ENCODE results near the gene NT5C3A.

Gene NT5C3A

DNA sequence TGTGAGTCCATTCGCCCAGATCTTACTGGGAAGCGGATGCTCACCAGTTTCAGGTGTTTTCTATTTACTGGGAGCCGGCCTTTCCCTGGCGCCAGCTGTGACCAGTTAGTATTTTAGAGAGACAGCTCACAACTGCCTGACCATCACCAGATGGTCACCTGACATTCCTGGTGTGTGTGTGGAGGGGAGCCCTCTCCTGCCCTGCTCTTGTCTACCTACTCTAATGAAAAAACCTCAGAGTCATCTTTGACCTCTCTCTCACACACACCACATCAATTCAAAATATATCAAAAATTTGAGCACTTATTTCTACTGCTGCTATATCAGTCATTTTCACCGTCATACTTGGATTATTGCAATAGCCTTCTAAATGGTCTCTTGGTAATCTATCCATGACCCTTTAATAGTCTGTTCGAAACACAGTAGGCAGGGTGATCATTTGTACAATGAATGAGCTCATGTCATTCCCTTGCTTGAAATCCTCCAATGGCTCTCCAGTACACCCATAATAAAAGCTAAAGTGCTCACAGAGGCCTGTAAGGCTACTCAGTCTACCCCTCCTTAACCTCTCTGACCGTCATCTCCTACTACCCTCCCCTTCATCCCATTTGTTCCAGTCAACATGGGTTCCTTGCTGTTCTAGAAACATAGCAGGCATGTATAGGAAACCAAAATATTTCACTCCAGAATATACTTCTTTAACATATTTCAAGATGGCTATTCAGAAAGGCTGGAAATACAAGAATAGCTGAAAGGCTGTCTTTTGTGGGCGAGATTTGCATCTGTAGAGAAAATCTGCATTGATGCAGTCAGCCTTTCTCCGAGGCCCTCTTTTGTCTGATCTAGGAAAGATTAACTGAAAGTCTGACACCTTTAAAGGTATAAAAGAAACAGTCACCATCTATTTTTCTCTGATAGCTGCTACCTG is 17.5 kb upstream of the NT5C3A start:
- no peaks in the 10 kb centered on the region for H3K9me2 ChIP-seq (replicated peaks; ENCODE audit: low read depth, low read length)
- no peak overlapping the region for H2AFZ ChIP-seq (ENCODE audit: low read length)
- H3K9ac ChIP-seq (ENCODE audit: low read depth, low read length, poor library complexity, severe bottlenecking): no peak overlapping the region
- H3K4me2 ChIP-seq (ENCODE audit: low read depth, low read length, poor library complexity, severe bottlenecking): no peak overlapping the region
- no peaks in the 10 kb centered on the region for H3K27me3 ChIP-seq (ENCODE audit: insufficient read depth, low read length, poor library complexity, severe bottlenecking)
- no peaks in the 10 kb centered on the region for H4K20me1 ChIP-seq (ENCODE audit: insufficient read depth, low read length, poor library complexity, severe bottlenecking)
- no peaks in the 10 kb centered on the region for H3K36me3 ChIP-seq (ENCODE audit: insufficient read depth, low read length)
- H3K4me1 ChIP-seq (ENCODE audit: insufficient read depth, low read length, poor library complexity, severe bottlenecking): peaks cover 26% of the 10 kb centered on the region
- H3K4me3 ChIP-seq (ENCODE audit: low read length, poor library complexity, severe bottlenecking): no peak overlapping the region
- H3F3A ChIP-seq (ENCODE audit: low read depth): no peaks in the 10 kb centered on the region
- no peaks in the 10 kb centered on the region for H3K79me2 ChIP-seq (ENCODE audit: insufficient read depth, low read length)
- TF ChIP-seq EZH2phosphoT487 (IDR thresholded peaks at IDR 0.05; ENCODE audit: borderline replicate concordance): no peak
- TF ChIP-seq, protein P1, sequence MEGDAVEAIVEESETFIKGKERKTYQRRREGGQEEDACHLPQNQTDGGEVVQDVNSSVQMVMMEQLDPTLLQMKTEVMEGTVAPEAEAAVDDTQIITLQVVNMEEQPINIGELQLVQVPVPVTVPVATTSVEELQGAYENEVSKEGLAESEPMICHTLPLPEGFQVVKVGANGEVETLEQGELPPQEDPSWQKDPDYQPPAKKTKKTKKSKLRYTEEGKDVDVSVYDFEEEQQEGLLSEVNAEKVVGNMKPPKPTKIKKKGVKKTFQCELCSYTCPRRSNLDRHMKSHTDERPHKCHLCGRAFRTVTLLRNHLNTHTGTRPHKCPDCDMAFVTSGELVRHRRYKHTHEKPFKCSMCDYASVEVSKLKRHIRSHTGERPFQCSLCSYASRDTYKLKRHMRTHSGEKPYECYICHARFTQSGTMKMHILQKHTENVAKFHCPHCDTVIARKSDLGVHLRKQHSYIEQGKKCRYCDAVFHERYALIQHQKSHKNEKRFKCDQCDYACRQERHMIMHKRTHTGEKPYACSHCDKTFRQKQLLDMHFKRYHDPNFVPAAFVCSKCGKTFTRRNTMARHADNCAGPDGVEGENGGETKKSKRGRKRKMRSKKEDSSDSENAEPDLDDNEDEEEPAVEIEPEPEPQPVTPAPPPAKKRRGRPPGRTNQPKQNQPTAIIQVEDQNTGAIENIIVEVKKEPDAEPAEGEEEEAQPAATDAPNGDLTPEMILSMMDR (conservative IDR thresholded peaks at IDR 0.05; ENCODE audit: low read length): no peak
- H3K9me3 ChIP-seq (ENCODE audit: insufficient read depth, low read depth, low read length): no peaks in the 10 kb centered on the region

DNA sequence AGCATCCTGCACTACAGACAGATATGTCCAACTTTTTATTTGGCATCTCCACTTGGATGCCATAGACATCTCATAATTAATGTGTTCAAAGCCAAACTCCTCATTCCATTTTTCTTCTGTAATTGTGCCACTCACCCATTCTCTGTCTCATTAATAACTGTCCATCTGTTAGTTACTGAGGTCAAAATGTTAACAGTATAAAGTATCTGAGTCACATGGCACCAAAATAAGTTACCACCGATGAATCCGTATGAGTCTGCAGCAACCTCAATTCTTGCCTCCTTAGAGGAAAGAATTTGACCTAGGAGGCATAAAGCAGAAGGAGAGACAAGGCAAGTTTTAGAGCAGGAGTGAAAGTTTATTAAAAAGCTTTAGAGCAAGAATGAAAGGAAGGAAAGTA is 16.5 kb upstream of the NT5C3A start:
- no peaks in the 10 kb centered on the region for H3F3A ChIP-seq (ENCODE audit: low read depth)
- H3K36me3 ChIP-seq (ENCODE audit: insufficient read depth, low read length): no peaks in the 10 kb centered on the region
- H4K20me1 ChIP-seq (ENCODE audit: insufficient read depth, low read length, poor library complexity, severe bottlenecking): no peaks in the 10 kb centered on the region
- no peak overlapping the region for H3K4me2 ChIP-seq (ENCODE audit: low read depth, low read length, poor library complexity, severe bottlenecking)
- no peaks in the 10 kb centered on the region for H3K9me3 ChIP-seq (ENCODE audit: insufficient read depth, low read depth, low read length)
- H3K9ac ChIP-seq (ENCODE audit: low read depth, low read length, poor library complexity, severe bottlenecking): no peak overlapping the region
- H3K9me2 ChIP-seq (replicated peaks; ENCODE audit: low read depth, low read length): no peaks in the 10 kb centered on the region
- H3K4me3 ChIP-seq (ENCODE audit: low read length, poor library complexity, severe bottlenecking): no peak overlapping the region
- H2AFZ ChIP-seq (ENCODE audit: low read length): no peak overlapping the region
- no peaks in the 10 kb centered on the region for H3K27me3 ChIP-seq (ENCODE audit: insufficient read depth, low read length, poor library complexity, severe bottlenecking)
- TF ChIP-seq EZH2phosphoT487 (IDR thresholded peaks at IDR 0.05; ENCODE audit: borderline replicate concordance): no peak
- TF ChIP-seq, protein P1 (conservative IDR thresholded peaks at IDR 0.05; ENCODE audit: low read length): no peak
- H3K79me2 ChIP-seq (ENCODE audit: insufficient read depth, low read length): no peaks in the 10 kb centered on the region
- H3K4me1 ChIP-seq (ENCODE audit: insufficient read depth, low read length, poor library complexity, severe bottlenecking): peaks cover 26% of the 10 kb centered on the region

DNA sequence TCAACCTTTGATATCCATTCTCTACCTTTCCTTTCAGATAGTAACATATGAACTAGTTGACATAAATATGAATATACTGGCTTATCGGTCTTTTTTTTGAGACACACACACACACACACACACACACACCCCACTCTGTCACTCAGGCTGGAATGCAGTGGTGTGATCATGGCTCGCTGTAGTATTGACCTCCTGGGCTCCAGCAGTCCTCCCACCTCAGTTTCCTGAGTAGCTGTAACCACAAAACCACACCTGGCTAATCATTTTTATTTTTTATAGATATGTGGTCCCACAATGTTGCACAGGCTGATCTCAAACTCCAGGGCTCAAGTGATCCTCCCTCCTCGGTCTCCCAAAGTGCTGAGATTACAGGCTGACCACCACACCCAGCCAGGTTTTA is 14.2 kb upstream of the NT5C3A start:
- TF ChIP-seq, protein P1 (conservative IDR thresholded peaks at IDR 0.05; ENCODE audit: low read length): no peak
- TF ChIP-seq EZH2phosphoT487 (IDR thresholded peaks at IDR 0.05; ENCODE audit: borderline replicate concordance): no peak
- Histone ChIP-seq H4K20me1 (ENCODE audit: insufficient read depth, low read length, poor library complexity, severe bottlenecking) (no peaks in the 10 kb centered on the region), H3K9ac (ENCODE audit: low read depth, low read length, poor library complexity, severe bottlenecking) (no peak overlapping the region), H3K79me2 (ENCODE audit: insufficient read depth, low read length) (no peaks in the 10 kb centered on the region), H3K27me3 (ENCODE audit: insufficient read depth, low read length, poor library complexity, severe bottlenecking) (no peaks in the 10 kb centered on the region), H2AFZ (ENCODE audit: low read length) (no peak overlapping the region), H3K4me1 (ENCODE audit: insufficient read depth, low read length, poor library complexity, severe bottlenecking) (peaks cover 26% of the 10 kb centered on the region), H3K9me3 (ENCODE audit: insufficient read depth, low read depth, low read length) (no peaks in the 10 kb centered on the region), H3K9me2 (replicated peaks; ENCODE audit: low read depth, low read length) (no peaks in the 10 kb centered on the region), H3K4me2 (ENCODE audit: low read depth, low read length, poor library complexity, severe bottlenecking) (peak overlapping the region; percentile 53), H3K4me3 (ENCODE audit: low read length, poor library complexity, severe bottlenecking) (peak overlapping the region; percentile 30), H3F3A (ENCODE audit: low read depth) (no peaks in the 10 kb centered on the region), H3K36me3 (ENCODE audit: insufficient read depth, low read length) (no peaks in the 10 kb centered on the region)
